ENCODE measurements around the gene MOCS3.

MOCS3 gene

GRCh38 chr20:50983321-50983720 lies 24.7 kb downstream of the MOCS3 start:
- DNase-seq = no peak

GRCh38 chr20:50987493-50988210 lies 29.0 kb downstream of the MOCS3 start:
- peak; percentile 85 for DNase-seq

DNA sequence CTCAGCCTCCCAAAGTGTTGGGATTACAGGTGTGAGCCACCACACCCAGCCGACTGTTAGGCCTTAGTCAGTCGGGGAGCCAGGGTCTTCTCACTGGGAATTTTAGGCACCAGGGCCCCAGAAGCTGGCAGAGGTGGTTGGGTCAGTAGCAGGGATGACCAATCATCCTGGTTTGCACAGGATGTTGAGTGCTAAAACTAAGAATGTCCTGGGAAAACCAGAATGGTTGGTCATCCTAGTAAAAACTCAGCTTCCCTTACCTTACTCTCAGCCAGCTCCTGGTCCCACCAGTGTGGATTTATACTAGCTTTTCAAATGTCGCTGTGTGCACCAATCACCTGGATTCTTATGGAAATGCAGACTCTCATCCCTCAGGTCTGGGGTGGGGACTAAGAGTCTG lies 32.5 kb downstream of the MOCS3 start:
- no peak for DNase-seq

- DNase-seq = no peak
Observed at GRCh38 chr20:50992336-50992732, 33.7 kb downstream of the MOCS3 start.

- peak; percentile 85 for DNase-seq
Observed at GRCh38 chr20:50992733-50993457, 34.3 kb downstream of the MOCS3 start.

DNA sequence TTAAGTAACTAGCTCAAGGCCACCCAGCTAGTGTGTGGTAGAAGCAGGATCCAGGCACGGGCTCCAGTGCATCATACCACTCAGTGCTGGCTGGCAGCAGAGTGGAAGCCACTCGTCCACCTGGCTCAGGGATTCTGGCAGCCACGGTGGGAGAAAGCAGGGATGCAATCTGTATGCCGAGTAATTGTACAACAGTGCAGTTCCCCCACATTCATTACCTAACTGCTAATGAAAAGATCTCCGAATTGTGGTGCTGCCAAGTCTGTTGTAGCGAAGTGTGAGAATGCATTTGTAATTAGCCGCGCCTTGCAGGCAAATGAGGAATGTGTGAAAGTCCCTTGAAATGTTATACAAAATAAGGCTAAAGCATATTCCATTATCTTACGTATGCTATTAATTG lies 35.3 kb downstream of the MOCS3 start:
- no peak for DNase-seq

DNA sequence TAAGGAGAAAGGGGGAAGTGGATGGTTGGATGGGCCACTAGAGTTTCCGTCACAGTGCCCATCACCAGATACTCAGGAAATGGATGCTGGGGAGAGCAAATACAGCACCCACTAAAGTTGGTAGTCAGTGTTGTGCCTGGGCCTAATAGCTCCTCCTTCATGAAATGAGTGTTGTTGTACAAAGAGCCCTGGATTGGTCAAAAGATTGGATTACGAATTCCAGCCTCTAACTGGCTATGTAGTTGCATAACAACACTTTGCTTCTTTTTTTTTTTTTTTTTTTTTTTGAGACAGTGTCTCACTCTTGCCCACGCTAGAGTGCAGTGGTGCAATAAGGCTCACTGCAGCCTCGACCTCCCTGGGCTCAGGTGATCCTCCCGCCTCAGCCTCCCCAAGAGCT lies 36.9 kb downstream of the MOCS3 start:
- peak; percentile 29 for DNase-seq

GRCh38 chr20:50996901-50997865 lies 38.6 kb downstream of the MOCS3 start:
- DNase-seq = peak; percentile 47

DNA sequence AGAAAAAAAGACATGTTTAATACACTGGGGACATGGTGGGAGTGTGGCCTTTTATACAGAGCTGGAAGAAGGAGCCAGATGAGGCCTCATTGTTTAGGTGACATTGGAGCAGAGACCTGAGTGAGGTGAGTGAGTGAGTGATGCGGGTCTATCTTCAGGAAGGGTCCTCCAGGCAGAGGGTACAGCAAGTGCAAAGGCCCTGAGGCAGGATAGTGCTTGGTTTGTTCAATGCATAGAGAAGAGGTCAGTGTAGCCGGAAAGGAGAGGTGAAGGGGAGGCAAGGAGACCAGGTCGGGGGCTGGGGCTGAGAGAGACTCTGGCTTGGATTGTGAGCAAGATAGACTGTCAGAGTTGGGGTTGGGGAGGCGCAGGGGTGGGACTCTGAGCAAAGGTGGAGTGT lies 40.7 kb downstream of the MOCS3 start:
- DNase-seq = no peak

GRCh38 chr20:51001430-51002265 lies 43.0 kb downstream of the MOCS3 start:
- no peak for DNase-seq

DNA sequence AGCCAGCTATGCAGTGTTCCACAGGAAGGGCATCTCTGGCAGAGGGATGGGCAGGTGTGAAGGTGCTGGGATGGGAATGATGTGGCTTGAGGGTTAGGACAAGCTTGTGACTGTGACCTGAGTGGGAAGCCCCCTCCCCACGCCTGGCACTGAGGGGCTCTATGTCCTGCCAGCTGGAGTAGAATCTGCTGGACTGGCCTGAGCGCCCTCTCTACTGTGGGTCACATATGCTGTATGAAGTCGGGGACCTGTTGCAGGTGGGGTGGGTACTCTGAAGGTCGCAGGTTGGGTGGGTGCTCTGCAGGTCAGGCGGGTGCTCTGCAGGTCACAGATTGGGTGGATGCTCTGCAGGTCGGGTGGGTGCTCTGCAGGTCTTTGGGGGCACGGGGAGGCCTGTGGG lies 44.0 kb downstream of the MOCS3 start:
- DNase-seq = no peak

GRCh38 chr20:51003753-51004152 lies 45.1 kb downstream of the MOCS3 start:
- DNase-seq = no peak

- no peak for DNase-seq
Observed at GRCh38 chr20:51004305-51004727, 45.7 kb downstream of the MOCS3 start.

GRCh38 chr20:51004781-51005180 lies 46.2 kb downstream of the MOCS3 start:
- DNase-seq = no peak

DNA sequence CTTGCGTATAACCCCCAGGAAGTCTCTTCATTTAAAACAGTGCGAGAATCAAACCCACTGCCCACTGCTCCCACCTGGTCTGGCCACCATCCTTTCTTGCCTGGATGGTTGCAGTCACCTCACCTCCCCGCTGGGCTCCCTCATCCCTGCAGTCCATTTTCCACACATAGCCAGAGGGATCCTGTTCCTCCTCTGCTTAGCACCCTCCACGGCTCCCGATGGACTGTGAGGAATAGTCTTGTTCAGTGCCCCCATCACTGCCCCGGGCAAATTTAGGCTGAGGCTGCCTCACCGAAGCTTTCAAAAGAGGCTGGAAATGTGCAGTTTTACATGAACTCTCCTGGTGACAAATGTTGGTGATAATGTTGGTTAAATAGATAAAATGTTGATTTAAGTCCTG lies 46.6 kb downstream of the MOCS3 start:
- no peak for DNase-seq

DNA sequence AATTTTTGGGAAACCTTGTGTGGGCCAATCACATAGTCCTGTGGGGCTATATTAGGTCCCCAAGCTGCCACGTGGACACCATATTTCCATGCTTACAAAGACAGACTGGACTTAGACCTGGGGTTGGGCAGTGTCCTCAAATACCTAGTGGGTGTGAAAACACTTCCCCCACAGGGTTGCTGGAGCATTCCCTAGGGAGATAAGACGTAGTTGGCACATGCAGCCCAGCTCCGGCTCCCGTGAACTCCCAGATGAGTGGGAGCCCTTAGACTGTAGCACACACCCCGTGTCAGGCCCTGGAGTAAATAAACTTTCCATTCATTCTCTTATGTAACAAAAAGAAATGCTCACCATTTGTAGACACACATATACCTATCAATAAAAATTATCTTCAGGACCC lies 50.1 kb downstream of the MOCS3 start:
- no peak for DNase-seq

- DNase-seq = no peak
Observed at GRCh38 chr20:51009303-51010042, 50.9 kb downstream of the MOCS3 start.

DNA sequence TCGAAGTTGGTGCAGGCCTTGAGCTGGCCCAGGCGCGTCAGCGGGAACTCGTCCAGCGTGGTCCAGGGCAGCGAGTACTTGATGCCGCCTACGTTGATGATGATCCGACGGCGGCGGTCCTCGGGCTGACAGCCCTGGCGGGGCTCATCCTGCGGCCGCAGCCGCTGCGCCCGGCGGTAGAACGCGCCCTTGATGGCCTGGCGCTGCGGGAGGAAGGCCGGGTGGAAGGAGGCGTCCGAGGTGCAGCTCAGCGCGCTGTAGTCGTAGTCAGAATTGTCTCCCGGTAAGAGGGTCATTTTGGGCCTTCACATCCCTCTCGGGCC lies 51.4 kb downstream of the MOCS3 start:
- DNase-seq = no peak

DNA sequence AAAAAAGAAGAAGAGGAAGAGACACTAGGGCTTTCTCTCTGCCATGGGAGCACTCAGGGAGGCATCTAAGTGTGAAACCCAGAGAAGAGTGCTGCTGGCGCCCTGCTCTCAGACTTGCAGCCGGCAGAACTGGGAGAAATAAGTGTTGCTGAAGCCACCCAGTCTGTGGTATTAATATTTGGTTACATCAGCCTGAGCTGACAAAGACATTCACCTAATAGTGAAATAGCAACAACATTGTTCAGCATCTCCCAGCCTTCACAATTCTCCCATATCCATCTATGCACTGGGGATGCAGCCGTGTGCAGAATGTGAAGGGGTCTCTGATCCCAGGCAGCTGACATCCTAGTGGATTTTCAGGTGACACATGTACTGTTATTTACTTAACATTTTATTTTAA lies 52.3 kb downstream of the MOCS3 start:
- no peak for DNase-seq

GRCh38 chr20:51011479-51011878 lies 52.9 kb downstream of the MOCS3 start:
- no peak for DNase-seq

GRCh38 chr20:51012357-51012756 lies 53.7 kb downstream of the MOCS3 start:
- no peak for DNase-seq

Data from fibroblast of skin of right biceps (primary cell).